ENCODE measurements around the gene CDKAL1.
"Not testable (repeated sequence)": the region's sequence is repeated elsewhere in the genome, so short reads cannot be mapped to it uniquely, and the experiment has no call there.

Gene CDKAL1

GRCh38 chr6:20498041-20498385 lies 36.2 kb upstream of the CDKAL1 start:
- H3K27me3 ChIP-seq (ENCODE audit: insufficient read depth, poor library complexity, severe bottlenecking), result no peaks in the 10 kb centered on the region
- no peak overlapping the region for H3K4me3 ChIP-seq (replicated peaks; ENCODE audit: insufficient read depth, low read length)
- TF ChIP-seq POLR2AphosphoS5 (IDR thresholded peaks at IDR 0.05; ENCODE audit: low read depth), result no peak
- TF ChIP-seq GABPA (IDR thresholded peaks at IDR 0.05; ENCODE audit: low read depth), result no peak
- TF ChIP-seq, protein P1, sequence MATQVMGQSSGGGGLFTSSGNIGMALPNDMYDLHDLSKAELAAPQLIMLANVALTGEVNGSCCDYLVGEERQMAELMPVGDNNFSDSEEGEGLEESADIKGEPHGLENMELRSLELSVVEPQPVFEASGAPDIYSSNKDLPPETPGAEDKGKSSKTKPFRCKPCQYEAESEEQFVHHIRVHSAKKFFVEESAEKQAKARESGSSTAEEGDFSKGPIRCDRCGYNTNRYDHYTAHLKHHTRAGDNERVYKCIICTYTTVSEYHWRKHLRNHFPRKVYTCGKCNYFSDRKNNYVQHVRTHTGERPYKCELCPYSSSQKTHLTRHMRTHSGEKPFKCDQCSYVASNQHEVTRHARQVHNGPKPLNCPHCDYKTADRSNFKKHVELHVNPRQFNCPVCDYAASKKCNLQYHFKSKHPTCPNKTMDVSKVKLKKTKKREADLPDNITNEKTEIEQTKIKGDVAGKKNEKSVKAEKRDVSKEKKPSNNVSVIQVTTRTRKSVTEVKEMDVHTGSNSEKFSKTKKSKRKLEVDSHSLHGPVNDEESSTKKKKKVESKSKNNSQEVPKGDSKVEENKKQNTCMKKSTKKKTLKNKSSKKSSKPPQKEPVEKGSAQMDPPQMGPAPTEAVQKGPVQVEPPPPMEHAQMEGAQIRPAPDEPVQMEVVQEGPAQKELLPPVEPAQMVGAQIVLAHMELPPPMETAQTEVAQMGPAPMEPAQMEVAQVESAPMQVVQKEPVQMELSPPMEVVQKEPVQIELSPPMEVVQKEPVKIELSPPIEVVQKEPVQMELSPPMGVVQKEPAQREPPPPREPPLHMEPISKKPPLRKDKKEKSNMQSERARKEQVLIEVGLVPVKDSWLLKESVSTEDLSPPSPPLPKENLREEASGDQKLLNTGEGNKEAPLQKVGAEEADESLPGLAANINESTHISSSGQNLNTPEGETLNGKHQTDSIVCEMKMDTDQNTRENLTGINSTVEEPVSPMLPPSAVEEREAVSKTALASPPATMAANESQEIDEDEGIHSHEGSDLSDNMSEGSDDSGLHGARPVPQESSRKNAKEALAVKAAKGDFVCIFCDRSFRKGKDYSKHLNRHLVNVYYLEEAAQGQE (IDR thresholded peaks at IDR 0.05; ENCODE audit: insufficient replicate concordance, low read depth), result no peak
- no peak for TF ChIP-seq CTCF (IDR thresholded peaks at IDR 0.05; ENCODE audit: insufficient read depth, low read length)
- TF ChIP-seq SPI1 (IDR thresholded peaks at IDR 0.05; ENCODE audit: borderline replicate concordance, low read depth), result no peak
- H3K27ac ChIP-seq (replicated peaks), result no peak overlapping the region
- no peak for DNase-seq (ENCODE audit: low read depth in 1 of 2, low spot score in 1 of 2)

DNA sequence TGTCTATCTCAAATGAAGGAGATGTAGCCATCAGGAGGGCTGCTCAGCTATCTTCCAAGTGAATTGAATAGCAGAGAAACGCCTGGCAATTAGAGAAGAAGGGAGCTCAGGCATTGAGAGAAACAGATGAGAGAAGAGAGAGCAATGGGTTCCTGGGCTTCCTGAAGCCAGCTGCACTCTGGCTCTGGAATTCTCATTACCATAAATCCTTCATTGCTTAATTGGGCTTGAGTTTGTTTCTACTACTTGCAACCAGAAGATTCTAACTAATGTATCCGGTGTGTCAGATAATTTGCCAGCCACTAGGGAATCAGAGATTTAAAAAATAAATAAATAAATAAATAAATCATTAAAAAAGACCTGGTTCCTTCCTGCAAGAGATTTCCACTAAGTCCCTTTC lies 25.0 kb upstream of the CDKAL1 start:
- Histone ChIP-seq H3K27ac (replicated peaks) (no peak overlapping the region), H3K27me3 (ENCODE audit: insufficient read depth, poor library complexity, severe bottlenecking) (no peaks in the 10 kb centered on the region), H3K4me3 (replicated peaks; ENCODE audit: insufficient read depth, low read length) (no peak overlapping the region)
- no peak for TF ChIP-seq CTCF (IDR thresholded peaks at IDR 0.05; ENCODE audit: insufficient read depth, low read length)
- no peak for TF ChIP-seq SPI1 (IDR thresholded peaks at IDR 0.05; ENCODE audit: borderline replicate concordance, low read depth)
- no peak for TF ChIP-seq POLR2AphosphoS5 (IDR thresholded peaks at IDR 0.05; ENCODE audit: low read depth)
- DNase-seq (ENCODE audit: low read depth in 1 of 2, low spot score in 1 of 2), result no peak

DNA sequence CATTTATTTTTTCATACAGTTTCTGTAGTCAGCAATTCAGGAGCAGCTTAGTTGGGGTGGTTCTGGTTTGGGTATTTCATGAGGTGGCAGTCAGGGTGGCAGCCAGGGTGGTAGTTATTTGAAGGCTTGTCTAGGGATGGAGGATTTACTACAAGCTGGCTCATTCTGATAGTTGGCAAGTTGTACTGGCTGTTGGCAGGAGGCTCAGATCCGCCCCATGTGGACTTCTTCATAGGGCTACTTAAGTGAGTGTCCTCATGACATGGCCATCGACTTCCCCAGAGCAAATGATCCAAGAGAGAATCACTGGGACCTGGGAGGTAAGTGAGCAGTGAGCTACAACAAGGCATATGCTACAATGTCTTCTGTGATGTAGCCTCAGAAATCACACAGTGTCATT lies 22.4 kb upstream of the CDKAL1 start:
- TF ChIP-seq SPI1 (IDR thresholded peaks at IDR 0.05; ENCODE audit: borderline replicate concordance, low read depth) (no peak), GABPA (IDR thresholded peaks at IDR 0.05; ENCODE audit: low read depth) (no peak), CTCF (IDR thresholded peaks at IDR 0.05; ENCODE audit: insufficient read depth, low read length) (no peak), POLR2AphosphoS5 (IDR thresholded peaks at IDR 0.05; ENCODE audit: low read depth) (no peak)
- TF ChIP-seq, protein P1 (IDR thresholded peaks at IDR 0.05; ENCODE audit: insufficient replicate concordance, low read depth), result no peak
- Histone ChIP-seq H3K27me3 (ENCODE audit: insufficient read depth, poor library complexity, severe bottlenecking) (no peaks in the 10 kb centered on the region), H3K4me3 (replicated peaks; ENCODE audit: insufficient read depth, low read length) (no peak overlapping the region), H3K27ac (replicated peaks) (no peak overlapping the region)
- no peak for DNase-seq (ENCODE audit: low read depth in 1 of 2, low spot score in 1 of 2)

DNA sequence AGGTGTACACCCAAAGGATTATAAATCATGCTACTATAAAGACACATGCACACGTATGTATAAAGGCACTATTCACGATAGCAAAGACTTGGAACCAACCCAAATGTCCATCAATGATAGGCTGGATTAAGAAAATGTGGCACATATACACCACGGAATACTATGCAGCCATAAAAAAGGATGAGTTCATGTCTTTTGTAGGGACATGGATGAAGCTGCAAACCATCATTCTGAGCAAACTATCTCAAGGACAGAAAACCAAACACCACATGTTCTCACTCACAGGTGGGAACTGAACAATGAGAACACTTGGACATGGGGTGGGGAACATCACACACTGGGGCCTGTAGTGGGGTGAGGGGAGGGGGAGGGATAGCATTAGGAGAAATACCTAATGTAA lies 9.0 kb upstream of the CDKAL1 start:
- not testable (repeated sequence) for H3K27me3 ChIP-seq (ENCODE audit: insufficient read depth, poor library complexity, severe bottlenecking); DNase-seq (ENCODE audit: low read depth in 1 of 2, low spot score in 1 of 2); H3K27ac ChIP-seq (replicated peaks); H3K4me3 ChIP-seq (replicated peaks; ENCODE audit: insufficient read depth, low read length)
